ES-I3 (cell line): ENCODE measurements around the gene GATAD2A.

Experiments
- H3K36me3 ChIP-seq: 2 replicates; pipeline ENCODE4 v1.6.1; 2013; ENCODE audit warnings: mild to moderate bottlenecking, low read length, control low read depth, moderate library complexity; ENCODE audit not compliant: insufficient read depth
- H3K4me1 ChIP-seq: 2 replicates; pipeline ENCODE4 v1.6.1; 2013; ENCODE audit warnings: mild to moderate bottlenecking, control low read depth, low read length; ENCODE audit not compliant: insufficient read depth
- H3K9ac ChIP-seq: 2 replicates; pipeline ENCODE4 v1.6.1; 2013; ENCODE audit warnings: low read depth, mild to moderate bottlenecking, low read length, moderate library complexity
- H3K9me3 ChIP-seq: 2 replicates; pipeline ENCODE4 v1.6.1; 2013; ENCODE audit warnings: mild to moderate bottlenecking, low read length, moderate library complexity; ENCODE audit not compliant: control insufficient read depth, insufficient read depth

The GATAD2A gene

DNA sequence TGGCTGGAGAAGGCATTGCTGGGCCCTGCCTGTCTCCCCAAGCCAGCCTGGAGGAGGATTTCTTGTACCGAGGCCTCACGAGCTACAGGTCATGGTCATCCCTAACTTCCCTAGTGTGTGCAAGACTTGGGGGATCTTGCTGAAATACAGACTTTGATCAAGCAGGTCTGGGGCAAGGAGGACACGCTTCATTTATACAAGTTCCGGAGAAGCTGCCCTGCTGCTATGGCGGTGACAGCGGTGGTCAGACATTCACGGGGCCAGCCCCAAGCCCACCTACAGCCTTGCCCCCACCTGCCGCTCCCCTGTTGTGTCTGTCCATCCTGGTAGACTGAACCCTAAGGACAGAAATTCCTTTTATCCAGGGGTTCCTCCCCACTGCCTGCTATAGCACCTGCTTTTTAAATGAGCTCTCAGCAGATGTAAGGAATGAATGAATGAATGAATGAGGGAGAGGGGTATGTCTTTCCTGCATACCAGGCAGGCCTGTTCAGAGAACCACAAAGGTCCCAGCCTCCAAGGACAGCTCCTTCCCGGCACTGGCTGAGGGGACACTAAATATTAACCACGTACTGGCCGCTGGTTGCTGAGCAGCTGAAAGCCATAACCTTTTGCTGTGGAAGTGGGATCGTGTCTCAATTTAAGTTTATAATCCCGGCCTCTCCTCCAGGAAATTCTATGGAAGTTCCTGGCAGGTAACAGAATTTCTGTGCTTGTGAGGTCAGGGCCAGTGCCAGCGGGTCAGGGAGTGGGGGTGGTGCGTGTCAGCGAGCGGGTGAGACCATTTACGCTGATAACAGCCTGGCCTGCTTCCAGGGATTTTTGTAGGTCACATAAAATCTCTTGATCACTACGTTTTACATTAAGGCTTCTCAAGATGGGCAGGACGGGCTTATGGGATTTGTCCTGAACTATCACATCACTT is 82.7 kb downstream of the GATAD2A start:
- Histone ChIP-seq H3K4me1 (peaks cover 39% of the 10 kb centered on the region), H3K36me3 (peaks cover 2% of the 10 kb centered on the region; the same call in 1 of the 2 replicates), H3K9ac (peak overlapping the region; percentile 21; the same call in 1 of the 2 replicates), H3K9me3 (no peaks in the 10 kb centered on the region)

DNA sequence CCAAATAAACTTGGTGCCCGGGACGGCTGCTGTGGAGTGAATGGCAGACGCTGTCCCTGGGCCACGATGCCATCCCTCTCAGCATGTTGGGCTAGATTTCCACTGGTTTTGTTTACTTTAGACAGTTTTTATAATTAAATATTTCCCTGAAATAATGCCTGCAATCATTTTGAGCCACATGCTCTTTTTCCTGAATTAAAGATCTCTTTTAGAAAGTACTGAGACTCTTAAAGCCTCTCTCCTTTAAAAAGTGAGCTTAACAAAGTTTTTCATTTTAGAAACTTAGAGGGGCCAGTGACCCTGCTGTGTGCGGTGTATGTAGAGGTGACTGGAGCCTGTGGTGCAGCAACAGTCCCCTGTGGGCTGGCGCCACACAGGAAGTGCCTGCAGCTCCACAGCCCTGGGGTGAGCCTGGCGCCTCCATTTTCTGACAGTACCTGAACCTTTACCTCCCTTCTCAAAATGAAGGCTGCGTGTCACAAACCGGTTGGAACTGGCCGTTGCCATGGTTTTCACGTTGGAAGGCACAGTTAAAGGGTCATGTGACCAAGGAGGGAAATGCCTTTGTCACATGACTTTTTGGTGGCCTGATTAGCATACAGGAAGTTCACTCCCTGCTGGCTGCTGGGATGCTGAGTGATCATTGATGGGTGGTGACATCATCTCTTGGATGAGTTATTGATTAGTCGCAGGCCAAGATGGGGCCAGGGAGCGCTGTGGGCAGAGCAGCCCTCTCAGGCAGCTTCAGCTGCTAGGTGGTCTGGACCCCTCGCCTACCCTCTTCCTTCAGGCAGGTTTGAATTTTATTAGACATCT is 83.6 kb downstream of the GATAD2A start:
- Histone ChIP-seq H3K9me3 (no peaks in the 10 kb centered on the region), H3K4me1 (peaks cover 39% of the 10 kb centered on the region), H3K9ac (peak overlapping the region; percentile 21; the same call in 1 of the 2 replicates), H3K36me3 (peaks cover 2% of the 10 kb centered on the region; the same call in 1 of the 2 replicates)

DNA sequence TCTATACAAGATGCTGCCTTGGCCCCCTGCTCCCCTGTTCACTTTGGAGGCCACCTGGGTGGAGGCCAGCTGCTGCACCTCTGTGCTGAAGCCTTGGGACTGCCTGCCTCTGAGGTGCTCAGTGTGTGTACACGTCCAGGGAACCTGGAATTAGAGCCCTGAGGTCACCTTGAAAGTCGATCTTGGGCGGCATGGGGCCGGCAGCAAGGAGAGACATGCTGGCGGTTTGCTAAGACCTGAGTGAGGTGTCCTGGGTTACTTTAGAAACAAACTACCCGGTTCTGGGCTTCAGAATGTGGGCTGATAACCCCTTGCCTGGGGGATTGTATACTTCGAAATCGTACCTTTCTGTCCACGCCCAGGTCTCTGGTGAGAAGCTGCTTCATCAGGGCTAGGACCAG is 84.3 kb downstream of the GATAD2A start:
- Histone ChIP-seq H3K4me1 (peaks cover 37% of the 10 kb centered on the region), H3K36me3 (peaks cover 2% of the 10 kb centered on the region; the same call in 1 of the 2 replicates)

DNA sequence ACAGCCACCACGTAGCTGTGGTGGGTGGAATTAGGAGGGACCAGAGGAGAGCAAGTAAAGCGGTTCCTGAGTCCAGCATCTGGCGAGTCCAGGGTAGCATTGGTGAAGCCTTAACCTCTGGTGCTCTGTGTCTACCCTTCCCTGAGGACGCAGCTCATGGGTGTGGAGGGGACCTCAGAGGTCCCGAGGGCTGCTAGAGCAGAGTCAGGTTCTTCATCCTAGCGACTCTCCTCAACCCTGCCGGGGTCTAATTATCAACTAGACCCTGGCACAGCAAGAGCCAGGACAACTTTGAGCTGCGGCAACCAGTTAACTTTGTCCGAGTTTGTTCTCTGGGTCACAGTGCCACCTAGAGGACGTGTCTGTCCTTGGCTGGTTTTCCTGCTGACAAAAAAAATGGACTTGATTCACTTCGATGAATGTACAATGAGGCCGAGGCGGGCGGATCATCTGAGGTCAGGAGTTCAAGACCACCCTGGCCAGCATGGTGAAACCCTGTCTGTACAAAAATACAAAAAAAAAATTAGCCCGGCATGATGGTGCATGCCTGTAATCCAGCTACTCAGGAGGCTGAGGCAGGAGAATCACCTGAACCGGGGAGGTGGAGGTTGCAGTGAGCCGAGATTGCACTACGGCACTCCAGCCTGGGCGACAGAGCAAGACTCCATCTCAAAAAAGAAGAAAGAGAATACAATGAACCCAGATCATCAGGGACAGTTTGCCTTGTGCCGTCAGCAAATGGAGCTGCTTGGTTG is 84.9 kb downstream of the GATAD2A start:
- Histone ChIP-seq H3K9me3 (no peaks in the 10 kb centered on the region), H3K4me1 (peaks cover 32% of the 10 kb centered on the region), H3K36me3 (peaks cover 2% of the 10 kb centered on the region; the same call in 1 of the 2 replicates), H3K9ac (no peak overlapping the region)

More for the DNA sequence above, 84.3 kb downstream of the GATAD2A start:
- H3K9me3 ChIP-seq: no peaks in the 10 kb centered on the region
- H3K9ac ChIP-seq: no peak overlapping the region

DNA sequence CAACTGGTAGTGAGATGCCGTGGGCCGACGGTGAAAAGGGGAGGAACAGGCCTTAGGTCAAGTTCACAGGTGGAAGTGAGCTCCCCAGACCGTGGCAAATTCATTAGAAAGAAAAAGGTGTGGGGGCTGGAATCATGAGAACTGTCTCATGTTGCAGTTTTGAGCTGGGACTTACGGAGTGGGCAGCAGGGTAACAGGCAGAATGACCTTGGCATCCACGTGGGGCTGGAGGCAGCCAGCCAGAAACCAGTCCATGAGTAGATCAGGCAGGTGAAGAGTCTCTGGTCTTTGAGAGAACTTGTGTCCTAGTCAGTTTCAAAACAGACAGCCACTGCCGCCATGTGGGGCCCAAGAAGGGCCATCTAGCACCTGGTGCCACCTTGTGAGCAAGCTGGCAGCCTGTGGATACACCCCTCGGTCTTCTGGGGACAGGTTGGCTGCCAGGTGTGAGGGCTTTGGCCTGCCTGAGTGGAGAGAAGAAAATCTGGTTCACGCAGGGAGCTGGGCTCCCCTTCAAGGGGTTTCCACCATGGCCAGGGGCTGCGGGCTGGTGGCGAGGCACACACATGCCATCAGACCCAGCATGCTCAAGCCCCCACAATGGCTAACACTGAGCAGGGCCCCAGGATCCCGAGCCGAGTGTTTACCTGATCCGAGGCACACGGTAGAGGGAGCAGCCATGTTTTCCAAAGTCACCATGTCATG is 86.0 kb downstream of the GATAD2A start:
- H3K36me3 ChIP-seq: peaks cover 2% of the 10 kb centered on the region; the same call in 1 of the 2 replicates

DNA sequence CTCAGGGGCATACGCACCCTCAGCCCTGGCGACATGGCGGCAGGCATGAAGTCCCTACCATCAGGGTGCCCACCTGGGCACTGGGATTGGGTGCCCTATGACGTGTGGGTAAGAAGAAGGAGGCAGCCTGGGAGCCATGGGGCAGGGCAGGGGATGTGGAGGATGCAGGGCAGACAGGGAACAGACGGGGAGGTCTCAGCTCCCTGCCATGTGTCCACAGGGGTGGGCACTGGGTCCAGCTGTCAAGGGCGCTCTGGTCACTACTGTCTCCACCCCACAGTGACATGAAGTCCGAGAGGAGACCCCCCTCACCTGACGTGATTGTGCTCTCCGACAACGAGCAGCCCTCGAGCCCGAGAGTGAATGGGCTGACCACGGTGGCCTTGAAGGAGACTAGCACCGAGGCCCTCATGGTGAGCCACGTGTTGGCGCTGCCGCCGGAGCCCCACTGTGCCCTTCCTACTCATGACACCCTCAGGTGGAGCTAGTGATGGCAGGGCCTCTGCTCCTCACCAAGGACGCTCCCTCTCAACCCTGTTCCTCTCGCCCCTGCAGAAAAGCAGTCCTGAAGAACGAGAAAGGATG is 86.6 kb downstream of the GATAD2A start:
- Histone ChIP-seq H3K36me3 (peaks cover 2% of the 10 kb centered on the region), H3K9me3 (no peaks in the 10 kb centered on the region), H3K9ac (no peak overlapping the region), H3K4me1 (peaks cover 25% of the 10 kb centered on the region)

More for the DNA sequence above, 86.0 kb downstream of the GATAD2A start:
- no peak overlapping the region for H3K9ac ChIP-seq
- no peaks in the 10 kb centered on the region for H3K9me3 ChIP-seq
- peaks cover 25% of the 10 kb centered on the region for H3K4me1 ChIP-seq

DNA sequence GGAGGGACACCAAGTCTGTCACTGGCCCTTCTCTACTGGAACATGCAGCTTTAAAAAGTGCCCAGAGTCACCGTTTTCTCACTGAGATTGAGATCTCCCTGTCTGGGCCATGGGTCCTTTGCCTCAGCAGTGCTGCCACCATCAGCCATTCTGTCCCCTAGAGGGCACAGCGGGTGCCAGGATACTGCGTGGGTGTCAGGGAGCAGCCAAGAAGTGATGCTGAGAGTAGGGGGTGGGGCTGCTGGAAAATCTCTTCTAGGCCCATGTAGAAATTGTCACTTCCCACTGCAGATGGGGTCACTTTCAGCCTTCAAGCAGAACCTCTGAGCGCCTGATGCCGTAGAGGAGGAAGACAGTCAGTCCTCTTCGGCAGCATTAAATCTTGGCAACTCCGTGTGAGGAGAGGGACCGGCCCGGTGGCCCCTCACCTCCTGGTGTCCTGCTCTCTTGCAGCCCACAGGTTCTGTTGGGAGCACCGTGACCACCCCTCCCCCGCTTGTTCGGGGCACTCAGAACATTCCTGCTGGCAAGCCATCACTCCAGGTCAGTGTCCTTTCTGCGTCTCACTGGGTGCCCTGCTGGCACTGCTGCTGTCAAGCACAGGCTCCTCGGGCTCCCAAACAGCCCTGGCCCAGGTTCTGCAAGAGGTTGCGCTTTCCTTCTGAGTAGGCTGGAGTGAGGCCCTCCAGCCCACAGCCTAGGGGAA is 88.5 kb downstream of the GATAD2A start:
- Histone ChIP-seq H3K9ac (no peak overlapping the region), H3K4me1 (peaks cover 11% of the 10 kb centered on the region), H3K9me3 (no peaks in the 10 kb centered on the region), H3K36me3 (peaks cover 2% of the 10 kb centered on the region)

DNA sequence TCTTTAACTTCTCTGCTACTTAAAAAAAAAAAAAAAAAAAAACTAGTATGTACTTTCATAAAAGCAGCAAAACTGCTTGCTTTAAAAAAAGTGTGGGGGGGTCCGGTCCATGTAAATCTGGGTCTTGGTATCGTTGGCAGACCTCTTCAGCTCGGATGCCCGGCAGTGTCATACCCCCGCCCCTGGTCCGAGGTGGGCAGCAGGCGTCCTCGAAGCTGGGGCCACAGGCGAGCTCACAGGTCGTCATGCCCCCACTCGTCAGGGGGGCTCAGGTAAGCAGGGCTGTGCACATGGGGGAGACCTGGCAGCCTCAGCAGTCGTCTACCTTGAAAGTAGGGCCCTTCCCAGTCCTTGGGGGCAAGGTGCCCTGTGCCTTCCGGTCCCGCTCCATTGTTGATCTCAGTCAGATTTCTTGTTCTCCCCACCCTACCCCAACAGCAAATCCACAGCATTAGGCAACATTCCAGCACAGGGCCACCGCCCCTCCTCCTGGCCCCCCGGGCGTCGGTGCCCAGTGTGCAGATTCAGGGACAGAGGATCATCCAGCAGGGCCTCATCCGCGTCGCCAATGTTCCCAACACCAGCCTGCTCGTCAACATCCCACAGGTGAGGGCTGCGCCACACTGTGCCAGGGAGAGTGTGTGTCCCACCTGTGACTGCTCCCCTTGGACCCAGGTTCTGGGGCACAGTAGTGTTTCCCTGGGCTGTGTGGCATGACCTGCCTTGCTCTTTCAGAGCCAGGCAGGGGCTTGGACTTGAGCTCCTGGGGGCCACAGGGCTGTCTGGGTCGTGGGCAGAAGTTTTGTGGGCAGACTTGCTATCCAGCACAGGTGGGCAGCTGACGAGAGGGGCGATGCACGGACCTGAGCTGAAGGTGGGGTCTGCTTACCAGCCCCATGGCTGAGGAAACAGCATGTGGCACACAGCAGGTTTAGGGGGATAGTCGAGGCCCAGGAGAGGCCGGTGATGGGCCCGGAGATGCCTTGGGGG is 90.4 kb downstream of the GATAD2A start:
- no peaks in the 10 kb centered on the region for H3K9me3 ChIP-seq
- H3K4me1 ChIP-seq: no peaks in the 10 kb centered on the region
- peaks cover 2% of the 10 kb centered on the region for H3K36me3 ChIP-seq
- H3K9ac ChIP-seq: no peak overlapping the region

DNA sequence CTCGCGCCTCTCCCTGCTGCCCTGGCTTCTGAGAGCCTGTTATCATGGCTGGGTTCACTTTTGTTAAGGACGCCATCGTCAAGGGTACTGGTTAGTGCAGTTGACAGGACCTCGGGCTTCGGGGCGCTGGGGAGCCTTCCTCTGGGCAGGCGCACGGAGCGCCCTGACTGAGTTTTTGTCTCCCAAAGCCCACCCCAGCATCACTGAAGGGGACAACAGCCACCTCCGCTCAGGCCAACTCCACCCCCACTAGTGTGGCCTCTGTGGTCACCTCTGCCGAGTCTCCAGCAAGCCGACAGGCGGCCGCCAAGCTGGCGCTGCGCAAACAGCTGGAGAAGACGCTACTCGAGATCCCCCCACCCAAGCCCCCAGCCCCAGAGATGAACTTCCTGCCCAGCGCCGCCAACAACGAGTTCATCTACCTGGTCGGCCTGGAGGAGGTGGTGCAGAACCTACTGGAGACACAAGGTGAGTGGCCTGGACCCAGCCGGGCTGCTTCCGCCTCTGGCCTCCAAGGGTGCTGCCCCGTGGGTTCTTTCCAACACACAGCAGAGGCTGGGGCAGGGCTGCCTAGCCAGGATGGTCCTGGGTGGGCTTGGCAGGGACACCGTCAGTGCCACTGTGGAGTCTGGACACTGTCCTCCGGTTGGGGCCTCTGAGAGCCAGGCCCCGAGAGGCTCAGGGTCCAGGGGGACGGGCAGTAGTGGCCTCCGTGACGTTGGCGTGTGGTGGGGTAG is 92.9 kb downstream of the GATAD2A start:
- Histone ChIP-seq H3K9ac (no peak overlapping the region), H3K9me3 (no peaks in the 10 kb centered on the region), H3K36me3 (peaks cover 7% of the 10 kb centered on the region), H3K4me1 (no peaks in the 10 kb centered on the region)

DNA sequence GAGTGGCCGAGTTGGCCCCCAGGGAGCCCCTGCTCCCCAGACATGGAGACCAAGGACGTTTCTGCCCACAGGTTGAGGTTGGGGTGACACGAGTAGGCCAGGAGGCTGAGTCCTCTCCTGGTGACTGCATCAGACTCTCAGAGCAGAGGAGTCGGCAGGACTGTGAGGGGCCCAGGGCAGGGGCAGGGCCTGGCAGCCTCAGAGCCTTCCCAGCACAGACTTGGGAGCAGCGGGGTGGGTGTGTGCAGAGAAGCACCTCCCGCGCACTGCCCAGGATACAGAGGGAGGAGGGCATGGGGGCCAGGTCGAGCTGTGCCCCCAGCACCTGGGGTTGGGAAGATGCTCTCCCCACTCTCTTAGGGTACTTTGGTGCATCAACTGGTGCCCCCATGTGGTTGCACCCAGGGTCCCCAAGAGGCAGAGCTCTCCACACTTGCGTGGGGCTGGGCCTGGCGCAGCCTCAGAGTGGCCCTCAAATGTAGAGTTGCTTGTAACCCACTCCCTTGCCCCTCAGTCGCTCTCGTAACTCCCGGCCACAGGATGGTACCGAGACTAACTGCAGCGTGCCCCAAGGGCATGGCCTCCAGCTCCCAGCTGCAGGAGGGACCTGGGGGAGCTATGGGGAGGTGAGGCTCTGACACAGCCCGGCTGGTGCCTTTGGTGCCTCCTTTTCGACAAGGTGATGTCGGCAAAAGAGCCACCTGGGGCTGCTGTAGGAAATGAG is 94.0 kb downstream of the GATAD2A start:
- Histone ChIP-seq H3K9ac (no peak overlapping the region), H3K36me3 (peaks cover 16% of the 10 kb centered on the region), H3K4me1 (no peaks in the 10 kb centered on the region), H3K9me3 (no peaks in the 10 kb centered on the region)
